Right lobe of liver (tissue), 6 donors: Measurements from ENCODE around the gene PFDN2. TPM values are rescaled to one million over a fixed set of nuclear protein-coding genes. Genes with fewer than 3 reads are reported as not detected.

Experiments
- ATAC-seq, 4 donors: fragments of 200-7000 bp; cut with Tn5 transposase; one replicate each; pipeline ENCODE4 v1.9.1; 2020; ENCODE audit warnings: mild to moderate bottlenecking in 4 of 4, moderate library complexity in 4 of 4
- DNase-seq, 3 donors: peaks; one replicate each; pipeline ENCODE4 v3.0.0-alpha.2; 2020
- H3K27ac ChIP-seq, 3 donors: fragments of 200-600 bp; one replicate each; pipeline ENCODE4 v1.8.0; 2022
- H3K27me3 ChIP-seq, 2 donors: fragments of 200-600 bp; one replicate each; pipeline ENCODE4 v1.8.0; 2022
- H3K36me3 ChIP-seq, 4 donors: fragments of 200-600 bp; sonication (generic) in 1 of 4; one replicate each; pipeline versions ENCODE4 v1.5.1 to v1.8.0; 2017 to 2022; ENCODE audit warnings: control low read depth in 1 of 4
- H3K4me1 ChIP-seq, 4 donors: fragments of 200-600 bp; sonication (generic) in 1 of 4; one replicate each; pipeline versions ENCODE4 v1.5.1 to v1.8.0; 2017 to 2022; ENCODE audit warnings: control low read depth in 1 of 4
- H3K4me3 ChIP-seq, 3 donors: fragments of 200-600 bp; one replicate each; pipeline ENCODE4 v1.8.0; 2022
- H3K9me3 ChIP-seq, 4 donors: fragments of 200-600 bp; sonication (generic) in 1 of 4; one replicate each; pipeline versions ENCODE4 v1.5.1 to v1.8.0; 2017 to 2022; ENCODE audit warnings: control low read depth in 1 of 4
- CTCF ChIP-seq, 4 donors: fragments of 200-600 bp in 3 of 4; fragments of 450-650 bp in 1 of 4; IDR thresholded peaks; one replicate each; pipeline versions ENCODE4 v1.5.1 to v1.8.0; 2016 to 2022; ENCODE audit warnings: antibody characterized with exemption in 4 of 4, mild to moderate bottlenecking in 2 of 4
- POLR2A ChIP-seq: fragments of 450-650 bp; IDR thresholded peaks from one replicate; pipeline ENCODE4 v1.6.1; 2017; ENCODE audit warnings: antibody characterized with exemption, mild to moderate bottlenecking
- WGBS: methylation state at CpG from one replicate; pipeline ENCODE4 v1.1.6; 2018; ENCODE audit warnings: low coverage, low lambda C conversion rate; ENCODE audit not compliant: insufficient coverage; ENCODE audit errors: missing lambda C conversion rate; 5-methylcytosine and 5-hydroxymethylcytosine counted together
- intact Hi-C, 2 donors: fragments of 100-400 bp; cut with DNase I; formaldehyde crosslinking; loops; one replicate each; pipeline versions ENCODE4 v1.11.2 to v1.14.1; 2022
- total RNA-seq, 6 experiments: library from RNA; depleted of rRNA in 2 of 6; stranded (reverse); fragments of >200 nt in 2 of 6; fragmentation: NEBNext Ultra II Directional in 3 of 6; extraction: Animal tissue kit (Norgen Biotek cat#: 25700) in 3 of 6; gene quantifications; one replicate each; pipeline versions ENCODE4 v1.1.0 to v1.2.4, GENCODE V29; 2016 to 2023
- donor health status: DM: no; HTN: yes; CAD: no.
- donor health status: DM: no; HTN: no; CAD: no.
- donor health status: DM: no; HTN: no; CAD: no.
- donor health status: DM: no; HTN: yes; CAD: no.
- donor health status: DM: no; HTN: yes; CAD: no.

PFDN2 gene
- total RNA-seq, 6 experiments from 2014 or later = 16.6 to 37.5 (median 25.8) TPM

GRCh38 chr1:161128591-161129420 lies 11.0 kb upstream of the PFDN2 start:
- Histone ChIP-seq H3K4me1 (peaks cover 0 to 14% (median 4%) of the 10 kb centered on the region in 4 donors), H3K36me3 (peaks cover 0 to 35% (median 9%) of the 10 kb centered on the region in 4 donors), H3K4me3 (no peak overlapping the region), H3K9me3 (no peaks in the 10 kb centered on the region), H3K27me3 (no peaks in the 10 kb centered on the region), H3K27ac (no peak overlapping the region)
- TF ChIP-seq POLR2A = no peak
- no peak for TF ChIP-seq CTCF (IDR thresholded peaks at IDR 0.05)
- DNase-seq (no peak), ATAC-seq (no peak)
- intact Hi-C loops = no loop called here
- 94% methylated on average over 3 of the region's 4 CpGs for WGBS

GRCh38 chr1:161127649-161128048 lies 9.8 kb upstream of the PFDN2 start:
- WGBS = 56% methylated on average over 2 of the region's 2 CpGs
- ATAC-seq = no peak
- H3K27ac ChIP-seq = no peak overlapping the region

GRCh38 chr1:161122967-161123366 lies 5.1 kb upstream of the PFDN2 start:
- 87% methylated on average over 6 of the region's 6 CpGs for WGBS
- H3K27me3 ChIP-seq = no peaks in the 10 kb centered on the region
- H3K4me1 ChIP-seq = peaks cover 0 to 20% (median 8%) of the 10 kb centered on the region in 4 donors
- DNase-seq (no peak), ATAC-seq (no peak)
- no peaks in the 10 kb centered on the region for H3K9me3 ChIP-seq
- TF ChIP-seq CTCF (IDR thresholded peaks at IDR 0.05) = no peak
- TF ChIP-seq POLR2A = no peak
- H3K27ac ChIP-seq = no peak overlapping the region
- H3K36me3 ChIP-seq = peaks cover 0 to 62% (median 40%) of the 10 kb centered on the region in 4 donors
- intact Hi-C loops = no loop called here
- no peak overlapping the region for H3K4me3 ChIP-seq

More at GRCh38 chr1:161127649-161128048, 9.8 kb upstream of the PFDN2 start:
- Histone ChIP-seq H3K9me3 (no peaks in the 10 kb centered on the region), H3K4me3 (no peak overlapping the region), H3K4me1 (peaks cover 0 to 8% (median 1%) of the 10 kb centered on the region in 4 donors), H3K36me3 (peaks cover 0 to 46% (median 16%) of the 10 kb centered on the region in 4 donors), H3K27me3 (no peaks in the 10 kb centered on the region)
- TF ChIP-seq CTCF (IDR thresholded peaks at IDR 0.05) (no peak), POLR2A (no peak)
- DNase-seq = no peak
- intact Hi-C loops = no loop called here

GRCh38 chr1:161121834-161122233 lies 4.0 kb upstream of the PFDN2 start:
- no peak overlapping the region for H3K4me3 ChIP-seq
- peaks cover 0 to 58% (median 40%) of the 10 kb centered on the region in 4 donors for H3K36me3 ChIP-seq
- peaks cover 0 to 20% (median 10%) of the 10 kb centered on the region in 4 donors for H3K4me1 ChIP-seq
- no peaks in the 10 kb centered on the region for H3K9me3 ChIP-seq
- 67% methylated on average over 4 of the region's 4 CpGs for WGBS
- H3K27me3 ChIP-seq = no peaks in the 10 kb centered on the region
- no peak for ATAC-seq
- TF ChIP-seq POLR2A (no peak), CTCF (IDR thresholded peaks at IDR 0.05) (no peak)
- no peak for DNase-seq
- no peak overlapping the region for H3K27ac ChIP-seq
- intact Hi-C loops = no loop called here
